Stomach (tissue), 9 donors: Measurements from ENCODE around the gene BTF3L4. TPM values are rescaled to one million over a fixed set of nuclear protein-coding genes. Genes with fewer than 3 reads are reported as not detected.

Experiments
- DNase-seq, 2 donors: peaks; one replicate each; pipeline versions ENCODE4 v3.0.0 to v3.0.0-alpha.2; 2013 to 2019
- H3K27ac ChIP-seq, 5 donors: fragments of 200-600 bp in 4 of 5; sonication (generic) in 4 of 5; one replicate each; pipeline ENCODE4 v1.5.1; 2013 to 2019; ENCODE audit warnings: mild to moderate bottlenecking in 1 of 5, moderate library complexity in 1 of 5
- H3K27me3 ChIP-seq, 3 donors: fragments of 200-600 bp; sonication (generic); one replicate each; pipeline ENCODE4 v1.5.1; 2017 to 2019; ENCODE audit warnings: mixed run types in 1 of 3
- H3K36me3 ChIP-seq, 4 donors: fragments of 200-600 bp; sonication (generic); 1 replicate in 3 of 4; 2 replicates in 1 of 4; pipeline ENCODE4 v1.5.1; 2016 to 2019
- H3K4me1 ChIP-seq, 4 donors: fragments of 200-600 bp; sonication (generic); one replicate each; pipeline ENCODE4 v1.5.1; 2016 to 2019
- H3K4me3 ChIP-seq, 4 donors: fragments of 200-600 bp; sonication (generic) in 3 of 4; one replicate each; pipeline ENCODE4 v1.5.1; 2016 to 2019; ENCODE audit warnings: mild to moderate bottlenecking in 1 of 4
- H3K9me3 ChIP-seq, 4 donors: fragments of 200-600 bp; sonication (generic); one replicate each; pipeline ENCODE4 v1.5.1; 2016 to 2019
- EP300 ChIP-seq: sonication (generic); formaldehyde crosslinking; IDR thresholded peaks from one replicate; pipeline ENCODE4 v1.6.1; 2017; ENCODE audit warnings: antibody characterized with exemption
- POLR2A ChIP-seq, 4 donors: fragments of 450-650 bp; IDR thresholded peaks; one replicate each; pipeline ENCODE4 v1.6.1; 2016; ENCODE audit warnings: antibody characterized with exemption in 4 of 4, control low read depth in 2 of 4, mild to moderate bottlenecking in 1 of 4, moderate library complexity in 1 of 4
- POLR2AphosphoS5 ChIP-seq, 3 donors: sonication (generic); formaldehyde crosslinking; IDR thresholded peaks; one replicate each; pipeline ENCODE4 v1.6.1; 2016; ENCODE audit warnings: antibody characterized with exemption in 3 of 3
- WGBS, 5 donors: extraction: QIAGEN DNeasy Blood & Tissue Kit in 3 of 5; methylation state at CpG; one replicate each; pipeline versions ENCODE4 v1.1.5 to v1.1.7; 2013 to 2018; 5-methylcytosine and 5-hydroxymethylcytosine counted together
- intact Hi-C: fragments of 100-400 bp; cut with DNase I; formaldehyde crosslinking; loops from one replicate; pipeline ENCODE4 v1.15.1; 2023; ENCODE audit warnings: low total_unique reads
- polyA plus RNA-seq, 3 donors: library from polyadenylated mRNA; stranded (reverse); fragments of 200-250 nt; gene quantifications; one replicate each; pipeline ENCODE4 v1.2.3, GENCODE V29; 2013
- total RNA-seq, 5 donors: library from RNA; depleted of rRNA; stranded (reverse); fragments of >200 nt; gene quantifications; one replicate each; pipeline versions ENCODE4 v1.1.0 to v1.2.3, GENCODE V29; 2014 to 2016
- TF ChIP-seq, protein P1 (sequence below), 7 experiments: fragments of 450-650 bp in 4 of 7; fragments of 200-600 bp in 3 of 7; sonication (generic) in 3 of 7; IDR thresholded peaks; one replicate each; pipeline ENCODE4 v1.5.1; 2016 to 2019; ENCODE audit warnings: antibody characterized with exemption in 7 of 7, control low read depth in 2 of 7, mild to moderate bottlenecking in 1 of 7
- donor health status: healthy with polysubstance abuse.
- donor health status: Bipolar disorder and iron deficiency.
- donor health status: healthy.

BTF3L4 gene
- total and polyA plus RNA-seq, 8 donors, result 6.7 to 287 (median 41.2) TPM

DNA sequence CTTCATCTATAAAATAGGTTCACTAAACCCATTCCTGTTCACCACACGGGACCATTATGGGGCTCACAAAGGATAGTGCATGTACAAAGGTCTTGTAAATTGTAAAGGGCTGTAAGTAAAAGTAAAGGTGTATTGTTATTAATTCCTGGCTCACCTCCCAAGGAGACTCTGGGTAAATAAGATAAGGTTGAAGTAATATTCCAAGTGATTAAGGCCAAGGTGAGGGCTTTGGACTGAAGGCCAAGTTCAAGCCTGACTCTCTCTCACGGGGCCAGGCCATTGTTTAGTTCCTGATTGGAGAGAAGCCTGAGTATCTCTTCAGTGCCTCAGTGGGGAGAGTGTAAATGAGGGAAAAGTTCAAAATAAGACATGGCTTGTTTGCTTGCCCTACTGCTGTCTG lies 66.3 kb downstream of the BTF3L4 start:
- no peaks in the 10 kb centered on the region for H3K36me3 ChIP-seq
- DNase-seq, result peak in 1 of 2 donors; percentile 58
- no peak overlapping the region for H3K4me3 ChIP-seq
- no peak for TF ChIP-seq EP300
- TF ChIP-seq POLR2AphosphoS5 (IDR thresholded peaks at IDR 0.05), result no peak
- TF ChIP-seq, protein P1, sequence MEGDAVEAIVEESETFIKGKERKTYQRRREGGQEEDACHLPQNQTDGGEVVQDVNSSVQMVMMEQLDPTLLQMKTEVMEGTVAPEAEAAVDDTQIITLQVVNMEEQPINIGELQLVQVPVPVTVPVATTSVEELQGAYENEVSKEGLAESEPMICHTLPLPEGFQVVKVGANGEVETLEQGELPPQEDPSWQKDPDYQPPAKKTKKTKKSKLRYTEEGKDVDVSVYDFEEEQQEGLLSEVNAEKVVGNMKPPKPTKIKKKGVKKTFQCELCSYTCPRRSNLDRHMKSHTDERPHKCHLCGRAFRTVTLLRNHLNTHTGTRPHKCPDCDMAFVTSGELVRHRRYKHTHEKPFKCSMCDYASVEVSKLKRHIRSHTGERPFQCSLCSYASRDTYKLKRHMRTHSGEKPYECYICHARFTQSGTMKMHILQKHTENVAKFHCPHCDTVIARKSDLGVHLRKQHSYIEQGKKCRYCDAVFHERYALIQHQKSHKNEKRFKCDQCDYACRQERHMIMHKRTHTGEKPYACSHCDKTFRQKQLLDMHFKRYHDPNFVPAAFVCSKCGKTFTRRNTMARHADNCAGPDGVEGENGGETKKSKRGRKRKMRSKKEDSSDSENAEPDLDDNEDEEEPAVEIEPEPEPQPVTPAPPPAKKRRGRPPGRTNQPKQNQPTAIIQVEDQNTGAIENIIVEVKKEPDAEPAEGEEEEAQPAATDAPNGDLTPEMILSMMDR (IDR thresholded peaks at IDR 0.05), result no peak
- TF ChIP-seq POLR2A (IDR thresholded peaks at IDR 0.05), result no peak
- peaks cover 0 to 2% (median 0%) of the 10 kb centered on the region in 4 donors for H3K4me1 ChIP-seq
- WGBS, 5 donors, result 22 to 40% (median 35%) methylated on average over 2 of the region's 2 CpGs
- H3K9me3 ChIP-seq, result no peaks in the 10 kb centered on the region
- intact Hi-C loops, result no loop called here
- no peak overlapping the region for H3K27ac ChIP-seq
- H3K27me3 ChIP-seq, result no peaks in the 10 kb centered on the region

DNA sequence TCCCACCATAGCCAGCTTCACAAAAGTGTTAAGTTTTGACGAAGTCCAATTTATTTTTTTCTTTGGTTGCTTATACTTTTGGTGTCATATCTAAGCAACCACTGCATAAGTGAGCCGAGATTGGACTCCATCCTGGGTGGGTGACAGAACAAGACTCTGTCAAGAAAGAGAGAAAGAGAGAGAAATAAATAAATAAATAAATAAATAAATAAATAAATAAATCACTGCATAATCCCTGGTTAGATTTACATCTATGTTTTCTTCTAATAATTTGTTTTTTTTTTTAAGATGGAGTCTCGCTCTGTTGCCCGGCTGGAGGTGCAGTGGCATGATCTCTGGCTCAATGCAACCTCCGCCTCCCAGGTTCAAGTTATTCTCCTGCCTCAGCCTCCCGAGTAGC lies 67.5 kb downstream of the BTF3L4 start:
- no peaks in the 10 kb centered on the region for H3K27me3 ChIP-seq
- H3K9me3 ChIP-seq, result no peaks in the 10 kb centered on the region
- intact Hi-C loops, result no loop called here
- H3K4me3 ChIP-seq, result no peak overlapping the region
- H3K36me3 ChIP-seq, result no peaks in the 10 kb centered on the region
- H3K27ac ChIP-seq, result no peak overlapping the region
- no peak for DNase-seq
- peaks cover 0 to 4% (median 0%) of the 10 kb centered on the region in 4 donors for H3K4me1 ChIP-seq
- WGBS, 5 donors, result 86 to 94% (median 89%) methylated on average over 6 of the region's 6 CpGs
- TF ChIP-seq POLR2AphosphoS5 (IDR thresholded peaks at IDR 0.05) (no peak), EP300 (no peak), POLR2A (IDR thresholded peaks at IDR 0.05) (no peak)
- TF ChIP-seq, protein P1 (IDR thresholded peaks at IDR 0.05), result no peak

- Histone ChIP-seq H3K4me3 (no peak overlapping the region), H3K4me1 (peaks cover 0 to 4% (median 0%) of the 10 kb centered on the region in 4 donors), H3K27ac (no peak overlapping the region), H3K27me3 (no peaks in the 10 kb centered on the region), H3K36me3 (no peaks in the 10 kb centered on the region), H3K9me3 (no peaks in the 10 kb centered on the region)
- TF ChIP-seq EP300 (no peak), POLR2A (IDR thresholded peaks at IDR 0.05) (no peak), POLR2AphosphoS5 (IDR thresholded peaks at IDR 0.05) (no peak)
- TF ChIP-seq, protein P1 (IDR thresholded peaks at IDR 0.05), result no peak
- DNase-seq, result no peak
- intact Hi-C loops, result loop anchor here (5.0 kb wide), 1 partner anchor 171 kb away; no protein-coding TSS in a partner anchor
Measured at GRCh38 chr1:52125736-52126359, 69.8 kb downstream of the BTF3L4 start.

- H3K27me3 ChIP-seq, result no peaks in the 10 kb centered on the region
- peaks cover 0 to 4% (median 0%) of the 10 kb centered on the region in 4 donors for H3K4me1 ChIP-seq
- H3K36me3 ChIP-seq, result no peaks in the 10 kb centered on the region
- TF ChIP-seq POLR2A (IDR thresholded peaks at IDR 0.05) (no peak), EP300 (no peak), POLR2AphosphoS5 (IDR thresholded peaks at IDR 0.05) (no peak)
- TF ChIP-seq, protein P1 (IDR thresholded peaks at IDR 0.05), result peak in 5 of 7 experiments; percentile 46 to 61 (median 59)
- H3K4me3 ChIP-seq, result no peak overlapping the region
- 29 to 36% (median 33%) methylated on average over 5 of the region's 5 CpGs for WGBS, 5 donors
- no peak overlapping the region for H3K27ac ChIP-seq
- peak in 1 of 2 donors; percentile 86 for DNase-seq
- intact Hi-C loops, result loop anchor here (5.0 kb wide), 1 partner anchor 170 kb away; no protein-coding TSS in a partner anchor
- H3K9me3 ChIP-seq, result no peaks in the 10 kb centered on the region
Measured at GRCh38 chr1:52127181-52128180, 71.4 kb downstream of the BTF3L4 start.
